ENCODE data around the gene ARL13B. TPM values are rescaled to one million over a fixed set of nuclear protein-coding genes. Genes with fewer than 3 reads are reported as not detected.

The ARL13B gene
- total and polyA plus RNA-seq, 2 of the 8 experiments (the other 6 are each of a cell fraction or from before 2014, with no cell fraction given) = 1.5 to 12.7 TPM

DNA sequence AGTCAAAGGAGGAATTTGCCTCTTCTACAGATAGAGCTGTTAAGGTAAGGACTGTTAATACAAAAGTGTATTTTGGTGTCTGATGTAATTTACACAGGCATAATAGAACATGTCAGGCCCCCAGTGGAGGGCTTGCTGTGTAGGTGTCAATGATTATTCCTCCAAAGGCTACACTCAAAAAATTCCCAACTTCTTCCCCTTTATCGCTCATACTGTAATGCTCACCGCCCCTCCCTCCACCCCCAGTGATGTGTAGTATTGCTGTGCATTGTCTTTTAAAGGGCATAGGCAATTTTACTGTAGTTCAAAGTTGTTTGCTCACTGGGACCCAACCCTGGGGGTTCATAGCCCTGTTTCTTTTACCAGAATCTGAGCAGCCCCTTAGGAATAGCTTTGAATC is 115.2 kb downstream of the ARL13B start:
- Histone ChIP-seq H4K91ac (replicated peaks; ENCODE audit: insufficient read length, low read length) (no peak overlapping the region), H3K9ac (replicated peaks in 1 of 4; ENCODE audit: extremely low read depth in 1 of 4, low read depth in 3 of 4, low read length in 3 of 4) (no peak overlapping the region), H2AK5ac (ENCODE audit: low read depth, low read length) (no peak overlapping the region), H3K4me3 (ENCODE audit: extremely low read depth in 1 of 4, insufficient read depth in 2 of 4, low read depth in 3 of 4, low read length in 4 of 4) (no peak overlapping the region), H4K5ac (ENCODE audit: insufficient read length, low read depth, low read length) (no peak overlapping the region), H3K4ac (replicated peaks; ENCODE audit: insufficient read length, low read depth, low read length) (no peak overlapping the region), H3K4me2 (ENCODE audit: insufficient read depth in 1 of 2, low read depth in 2 of 2, low read length in 2 of 2) (no peak overlapping the region), H3K56ac (replicated peaks; ENCODE audit: insufficient read length, low read depth, low read length) (no peak overlapping the region), H2BK120ac (replicated peaks; ENCODE audit: low read depth, low read length) (no peak overlapping the region), H2AFZ (ENCODE audit: low read length) (no peak overlapping the region), H3K23ac (ENCODE audit: insufficient read length) (no peak overlapping the region), H3K23me2 (ENCODE audit: low read depth, low read length) (no peaks in the 10 kb centered on the region), H2BK20ac (ENCODE audit: low read length) (no peak overlapping the region), H3K9me3 (ENCODE audit: insufficient read depth in 2 of 2, low read depth in 1 of 2, low read length in 1 of 2) (no peaks in the 10 kb centered on the region), H3K36me3 (ENCODE audit: control insufficient read depth in 2 of 4, insufficient read depth in 4 of 4, low read length in 3 of 4) (peaks cover 0 to 5% (median 3%) of the 10 kb centered on the region in 4 experiments; a peak in 4 of 8 replicates), H3K79me1 (ENCODE audit: low read depth, low read length) (no peaks in the 10 kb centered on the region), H3K4me1 (replicated peaks in 1 of 4; ENCODE audit: control insufficient read depth in 3 of 4, insufficient read depth in 4 of 4, low read length in 3 of 4) (no peaks in the 10 kb centered on the region), H3K18ac (ENCODE audit: extremely low read depth, low read length) (no peak overlapping the region), H2BK15ac (ENCODE audit: low read length) (no peak overlapping the region), H3K27me3 (replicated peaks in 1 of 4; ENCODE audit: control insufficient read depth in 3 of 4, extremely low read depth in 1 of 4, insufficient read depth in 3 of 4, low read length in 3 of 4) (no peaks in the 10 kb centered on the region), H3K27ac (ENCODE audit: low read depth, low read length) (no peak overlapping the region), H2BK12ac (ENCODE audit: low read depth, low read length) (no peak overlapping the region), H3K79me2 (ENCODE audit: control insufficient read depth in 1 of 2, insufficient read depth in 2 of 2, low read length in 2 of 2) (no peaks in the 10 kb centered on the region), H3K14ac (ENCODE audit: insufficient read length) (no peak overlapping the region), H4K20me1 (replicated peaks in 1 of 2; ENCODE audit: control insufficient read depth in 1 of 2, insufficient read depth in 2 of 2, low read length in 2 of 2) (no peaks in the 10 kb centered on the region), H4K8ac (ENCODE audit: extremely low read depth, insufficient read depth, low read length) (no peak overlapping the region), H2BK5ac (ENCODE audit: low read depth, low read length) (no peak overlapping the region)
- ChIA-PET CTCF (ENCODE audit: partially characterized antibody) (interaction anchor here (0.6 kb wide), 1 partner anchor 8 kb away, joined by 3 read pairs; no protein-coding TSS in a partner anchor), POLR2A (ENCODE audit: partially characterized antibody) (no interaction called here)
- WGBS, 2 experiments (ENCODE audit: extremely low coverage in 1 of 2, insufficient coverage in 1 of 2, insufficient read length in 1 of 2, insufficient replicate concordance in 2 of 2, low coverage in 1 of 2, low lambda C conversion rate in 2 of 2, missing lambda C conversion rate in 1 of 2) = 92% methylated on average over 2 of the region's 2 CpGs; no CpG with 5 or more reads in 1 of the 2 experiments
- FAIRE-seq = no peak
- DNase-seq (ENCODE audit: low read depth in 1 of 2, low spot score in 2 of 2) = no peak
- TF ChIP-seq RFX5 (IDR thresholded peaks at IDR 0.05; ENCODE audit: borderline replicate concordance, low read depth, low read length) (no peak), POU5F1 (IDR thresholded peaks at IDR 0.05; ENCODE audit: low read depth, low read length) (no peak), NRF1 (IDR thresholded peaks at IDR 0.05; ENCODE audit: low read depth, low read length) (no peak), CBX5 (IDR thresholded peaks at IDR 0.05; ENCODE audit: low read depth, low read length) (no peak), KDM5A (IDR thresholded peaks at IDR 0.05; ENCODE audit: low read length) (no peak), TEAD4 (IDR thresholded peaks at IDR 0.05; ENCODE audit: low read depth, low read length) (no peak), JUN (IDR thresholded peaks at IDR 0.05; ENCODE audit: low read depth, low read length) (no peak), CREB1 (IDR thresholded peaks at IDR 0.05) (no peak), CBX8 (IDR thresholded peaks at IDR 0.05; ENCODE audit: borderline replicate concordance, low read depth, low read length) (no peak), SIRT6 (IDR thresholded peaks at IDR 0.05; ENCODE audit: low read length) (no peak), CEBPB (IDR thresholded peaks at IDR 0.05; ENCODE audit: low read depth, low read length) (no peak), HDAC6 (IDR thresholded peaks at IDR 0.05; ENCODE audit: low read depth, low read length) (no peak), SRF (IDR thresholded peaks at IDR 0.05; ENCODE audit: low read depth, low read length) (no peak), GABPA (IDR thresholded peaks at IDR 0.05; ENCODE audit: borderline replicate concordance, insufficient read depth, low read length) (no peak)
- TF ChIP-seq, protein P1, sequence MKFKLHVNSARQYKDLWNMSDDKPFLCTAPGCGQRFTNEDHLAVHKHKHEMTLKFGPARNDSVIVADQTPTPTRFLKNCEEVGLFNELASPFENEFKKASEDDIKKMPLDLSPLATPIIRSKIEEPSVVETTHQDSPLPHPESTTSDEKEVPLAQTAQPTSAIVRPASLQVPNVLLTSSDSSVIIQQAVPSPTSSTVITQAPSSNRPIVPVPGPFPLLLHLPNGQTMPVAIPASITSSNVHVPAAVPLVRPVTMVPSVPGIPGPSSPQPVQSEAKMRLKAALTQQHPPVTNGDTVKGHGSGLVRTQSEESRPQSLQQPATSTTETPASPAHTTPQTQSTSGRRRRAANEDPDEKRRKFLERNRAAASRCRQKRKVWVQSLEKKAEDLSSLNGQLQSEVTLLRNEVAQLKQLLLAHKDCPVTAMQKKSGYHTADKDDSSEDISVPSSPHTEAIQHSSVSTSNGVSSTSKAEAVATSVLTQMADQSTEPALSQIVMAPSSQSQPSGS (IDR thresholded peaks at IDR 0.05; ENCODE audit: low read length) = no peak
